ENCODE data around the gene MLPH.

- no peak for TF ChIP-seq CTCF (IDR thresholded peaks at IDR 0.05)
- TF ChIP-seq EP300 (IDR thresholded peaks at IDR 0.05): no peak
- no peak for TF ChIP-seq POLR2AphosphoS5 (IDR thresholded peaks at IDR 0.05)
These were observed 18.3 kb downstream of the MLPH start for GRCh38 chr2:237505188-237505939.
